GM23248 (cell line): ENCODE measurements around the gene MEI1.

Experiments used
- EZH2 ChIP-seq: fragments of 200-600 bp; sonication (generic); IDR thresholded peaks from 2 replicates; pipeline ENCODE4 v1.6.1; 2018; ENCODE audit warnings: antibody characterized with exemption, mild to moderate bottlenecking; ENCODE audit not compliant: insufficient read depth, poor library complexity, severe bottlenecking
- EZH2phosphoT487 ChIP-seq: fragments of 200-600 bp; sonication (generic); IDR thresholded peaks from 2 replicates; pipeline ENCODE4 v1.6.1; 2018; ENCODE audit warnings: antibody characterized with exemption, moderate library complexity, mild to moderate bottlenecking, low read depth; ENCODE audit not compliant: insufficient read depth

DNA sequence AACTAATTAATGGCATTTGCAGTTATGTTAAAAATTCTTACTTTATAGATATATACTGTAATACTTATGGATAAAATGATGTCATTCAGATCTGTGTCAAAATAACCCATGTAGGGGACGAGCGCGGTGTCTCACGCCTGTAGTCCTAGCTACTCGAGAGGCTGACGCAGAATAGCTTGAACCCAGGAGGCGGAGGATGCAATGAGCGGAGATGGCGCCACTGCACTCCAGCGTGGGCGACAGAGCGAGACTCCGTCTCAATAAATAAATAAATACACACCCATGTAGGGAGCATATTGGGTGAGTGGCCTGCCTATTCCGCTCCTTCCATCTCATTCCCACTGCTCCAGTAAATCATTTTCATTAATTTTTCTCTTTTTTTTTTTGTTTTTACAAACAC lies 17.7 kb upstream of the MEI1 start:
- no peak for TF ChIP-seq EZH2phosphoT487
- TF ChIP-seq EZH2, result no peak
